K562 (cell line): ENCODE measurements around the gene ZNF391. TPM values are rescaled to one million over a fixed set of nuclear protein-coding genes. Genes with fewer than 3 reads are reported as not detected.

Experiments
- ATAC-seq: fragments of 200-7000 bp; cut with Tn5 transposase; 3 replicates; pipeline ENCODE4 v1.9.1; 2020; ENCODE audit warnings: moderate library complexity
- BruUV-seq: library from RNA; stranded (reverse); fragments of 400-500 nt; replicated peaks from 2 replicates; lab custom pipeline; 2021; lab: Mats Ljungman, UMichigan
- CTCF ChIA-PET: fragments of 300-600 bp; formaldehyde crosslinking; extraction: SDS; loops from one replicate; lab custom pipeline; 2021; ENCODE audit warnings: low intra/inter-chr PET ratio; lab: Yijun Ruan, JAX
- POLR2A ChIA-PET: fragments of 300-600, 350-650 bp; sonication (Branson Sonifier 250); formaldehyde crosslinking; extraction: SDS; loops from one replicate; lab custom pipeline; 2021; ENCODE audit warnings: antibody characterized with exemption, inconsistent platforms; lab: Yijun Ruan, JAX
- DNase-seq, 4 experiments: peaks; one replicate each; pipeline versions ENCODE4 v3.0.0 to v3.0.0-alpha.2; 2011 to 2018; ENCODE audit warnings: low spot score in 3 of 4, mixed read lengths in 3 of 4; ENCODE audit errors: extremely low read depth in 1 of 4
- FAIRE-seq: peaks from 2 replicates; lab custom pipeline; 2011; peaks lifted over from hg19 to GRCh38; lab: Jason Lieb, UNC
- H2AFZ ChIP-seq: 2 replicates; pipeline ENCODE4 v1.6.0; 2011; ENCODE audit warnings: low read depth, low read length, control low read depth, inconsistent platforms
- H3K27ac ChIP-seq: fragments of 200-600 bp; 3 replicates; pipeline ENCODE4 v1.8.0; 2011; ENCODE audit warnings: low read depth, mild to moderate bottlenecking, control low read depth, inconsistent platforms, low read length, moderate library complexity, mixed read lengths; ENCODE audit errors: extremely low read depth
- H3K27me3 ChIP-seq, 2 experiments: fragments of 300-600 bp in 1 of 2; 2 replicates in 1 of 2; 3 replicates in 1 of 2; pipeline versions ENCODE4 v1.6.0 to v1.8.0; 2011; ENCODE audit warnings: inconsistent platforms in 2 of 2, low read length in 2 of 2, mild to moderate bottlenecking in 1 of 2, mixed read lengths in 1 of 2, moderate library complexity in 1 of 2; ENCODE audit not compliant: control insufficient read depth in 2 of 2, insufficient read depth in 2 of 2
- H3K36me3 ChIP-seq: fragments of 300-600 bp; 3 replicates; pipeline ENCODE4 v1.8.0; 2011; ENCODE audit warnings: mild to moderate bottlenecking, low read length, inconsistent platforms; ENCODE audit not compliant: control insufficient read depth, insufficient read depth
- H3K4me1 ChIP-seq, 2 experiments: fragments of 200-600 bp in 1 of 2; replicated peaks in 1 of 2; 2 replicates in 1 of 2; 3 replicates in 1 of 2; pipeline versions ENCODE4 v1.5.1 to v1.8.0; 2011; ENCODE audit warnings: inconsistent platforms in 2 of 2, low read length in 2 of 2, mild to moderate bottlenecking in 1 of 2, mixed read lengths in 1 of 2, moderate library complexity in 1 of 2; ENCODE audit not compliant: control insufficient read depth in 2 of 2, insufficient read depth in 2 of 2
- H3K4me2 ChIP-seq: 2 replicates; pipeline ENCODE4 v1.6.1; 2011; ENCODE audit warnings: low read length, control low read depth, inconsistent platforms, mixed read lengths; ENCODE audit not compliant: insufficient read depth
- H3K4me3 ChIP-seq: fragments of 200-600 bp; sonication (generic), shearing (Covaris generic); 2 replicates; pipeline ENCODE4 v1.5.1; 2016; ENCODE audit warnings: control low read depth, inconsistent platforms
- H3K79me2 ChIP-seq: fragments of 200-600 bp; 3 replicates; pipeline ENCODE4 v1.8.0; 2011; ENCODE audit warnings: low read length, inconsistent platforms; ENCODE audit not compliant: control insufficient read depth, insufficient read depth
- H3K9ac ChIP-seq, 2 experiments: 2 replicates each; pipeline versions ENCODE4 v1.6.0 to v1.6.1; 2011; ENCODE audit warnings: low read depth in 2 of 2, low read length in 2 of 2, control low read depth in 1 of 2, inconsistent platforms in 1 of 2, mild to moderate bottlenecking in 1 of 2, mixed read lengths in 1 of 2; ENCODE audit not compliant: insufficient read depth in 1 of 2
- H3K9me1 ChIP-seq: one replicate; pipeline ENCODE4 v1.6.0; 2011; ENCODE audit warnings: inconsistent platforms, mild to moderate bottlenecking, low read length, moderate library complexity; ENCODE audit not compliant: control insufficient read depth, insufficient read depth
- H3K9me3 ChIP-seq: replicated peaks from 2 replicates; pipeline ENCODE4 v1.5.1; 2011; ENCODE audit warnings: low read depth, low read length, inconsistent platforms; ENCODE audit not compliant: control insufficient read depth, insufficient read depth
- H4K20me1 ChIP-seq: replicated peaks from 2 replicates; pipeline ENCODE4 v1.6.1; 2011; ENCODE audit warnings: low read length, inconsistent platforms, mixed read lengths; ENCODE audit not compliant: control insufficient read depth, insufficient read depth
- NCOA4 ChIP-seq: fragments of 450-650 bp; IDR thresholded peaks from 2 replicates; pipeline ENCODE4 v1.6.1; 2018; ENCODE audit warnings: mild to moderate bottlenecking; ENCODE audit not compliant: partially characterized antibody
- SMAD2 ChIP-seq: fragments of 150-350 bp; IDR thresholded peaks from 2 replicates; pipeline ENCODE4 v1.6.1; 2014; ENCODE audit warnings: low read depth, mild to moderate bottlenecking, low read length
- SMARCB1 ChIP-seq: IDR thresholded peaks from 2 replicates; pipeline ENCODE4 v1.6.1; 2011; ENCODE audit warnings: improper control_type of control experiment, low read depth; ENCODE audit not compliant: insufficient read length
- TOE1 ChIP-seq, 2 experiments: fragments of 450-650 bp in 1 of 2; sonication (generic) in 1 of 2; formaldehyde crosslinking in 1 of 2; IDR thresholded peaks; 2 replicates each; pipeline versions ENCODE4 v1.7.1 to v1.8.0; 2016 to 2022; ENCODE audit warnings: borderline replicate concordance in 2 of 2, mild to moderate bottlenecking in 2 of 2, antibody characterized with exemption in 1 of 2, inconsistent platforms in 1 of 2, low read depth in 1 of 2, missing genetic modification reagents in 1 of 2, moderate library complexity in 1 of 2
- ZNF778 ChIP-seq: fragments of 450-650 bp; formaldehyde crosslinking; IDR thresholded peaks from 2 replicates; pipeline ENCODE4 v1.4.0; 2020; ENCODE audit warnings: mild to moderate bottlenecking, moderate library complexity
- WGBS: fragments of 100-300 bp; shearing (Covaris generic); methylation state at CpG from one replicate; pipeline ENCODE4 v1.1.6; 2016; ENCODE audit warnings: low coverage, mixed read lengths; ENCODE audit not compliant: insufficient coverage; ENCODE audit errors: missing lambda C conversion rate; 5-methylcytosine and 5-hydroxymethylcytosine counted together
- in situ Hi-C: fragments of 300-500 bp; cut with MboI; formaldehyde crosslinking; loops from 4 replicates; pipeline ENCODE4 v1.15.0; 2018; ENCODE audit warnings: inconsistent platforms, mixed read lengths
- intact Hi-C: fragments of 100-400 bp; cut with micrococcal nuclease; formaldehyde crosslinking; loops from 2 replicates; pipeline ENCODE4 v1.14.2; 2022
- polyA plus RNA-seq, 8 experiments: library from polyadenylated mRNA; depleted of rRNA in 4 of 8; stranded (reverse) in 5 of 8; unstranded in 3 of 8; fragments of >200 nt; fragmentation: Nextera tagmentation in 2 of 8; fragmentation: Illumina TruSeq in 1 of 8; extraction: Ambion mirVana in 2 of 8; extraction: Trizol in 1 of 8; gene quantifications; 2 replicates each; pipeline versions ENCODE4 v1.2.1 to v1.2.3, GENCODE V29; 2011 to 2014; ENCODE audit warnings: inconsistent platforms in 1 of 8, missing spikeins in 1 of 8
- total RNA-seq, 7 experiments: library from RNA; depleted of rRNA in 6 of 7; stranded (reverse); fragments of >200 nt in 6 of 7; fragmentation: Illumina TruSeq in 2 of 7; extraction: Trizol in 2 of 7; gene quantifications; 2 replicates each; pipeline versions ENCODE4 v1.2.1 to v1.2.3, GENCODE V29; 2011 to 2021; ENCODE audit warnings: low replicate concordance in 1 of 7
- TF ChIP-seq, protein P1 (sequence below): fragments of 250-450 bp; sonication (Bioruptor Pico); IDR thresholded peaks from 2 replicates; pipeline ENCODE4 v1.4.0; 2020; ENCODE audit warnings: mild to moderate bottlenecking, moderate library complexity, borderline replicate concordance
- TF ChIP-seq, protein P2 (sequence below): IDR thresholded peaks from 2 replicates; pipeline ENCODE4 v1.6.1; 2016; ENCODE audit warnings: missing genetic modification characterization, missing compliant biosample characterization

ZNF391 gene
- total and polyA plus RNA-seq, 9 of the 15 experiments (the other 6 are each of a cell fraction or from before 2014, with no cell fraction given), result 2.3 to 10.1 (median 5.8) TPM

DNA sequence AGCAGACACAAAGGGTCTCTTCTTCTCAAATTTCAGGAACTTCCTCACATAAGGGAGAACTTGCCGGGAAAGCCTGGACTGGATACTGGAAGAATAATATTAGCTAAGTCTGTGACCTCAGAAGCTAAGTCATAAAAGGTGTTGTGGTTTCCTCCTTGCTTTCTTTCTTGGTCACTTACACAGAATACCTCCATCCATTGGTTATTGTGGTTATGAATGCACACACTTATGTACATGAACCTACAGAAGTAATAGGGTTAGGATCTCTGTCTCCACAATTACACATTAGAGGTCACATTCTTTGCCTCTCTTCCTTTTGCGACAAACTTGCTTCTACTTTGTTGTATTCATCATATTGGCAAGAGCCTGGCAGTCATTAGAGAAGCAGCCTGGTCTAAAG, 40.4 kb downstream of the ZNF391 start:
- no peak overlapping the region for H3K9ac ChIP-seq
- no peaks in the 10 kb centered on the region for H3K9me3 ChIP-seq
- H2AFZ ChIP-seq, result no peak overlapping the region
- CTCF ChIA-PET, result no interaction called here
- H3K4me3 ChIP-seq, result no peak overlapping the region
- BruUV-seq, result no TSS peak
- no peaks in the 10 kb centered on the region for H3K79me2 ChIP-seq
- no peak overlapping the region for H3K4me2 ChIP-seq
- POLR2A ChIA-PET, result interaction anchor here (0.8 kb wide), 1 partner anchor 22 kb away, joined by 3 read pairs; no protein-coding TSS in a partner anchor
- in situ Hi-C loops (no loop called here), intact Hi-C loops (no loop called here)
- no peaks in the 10 kb centered on the region for H3K36me3 ChIP-seq
- 5% methylated on average over 2 of the region's 2 CpGs for WGBS
- ATAC-seq, result no peak
- H4K20me1 ChIP-seq, result no peaks in the 10 kb centered on the region
- no peak for FAIRE-seq
- TF ChIP-seq, protein P1, sequence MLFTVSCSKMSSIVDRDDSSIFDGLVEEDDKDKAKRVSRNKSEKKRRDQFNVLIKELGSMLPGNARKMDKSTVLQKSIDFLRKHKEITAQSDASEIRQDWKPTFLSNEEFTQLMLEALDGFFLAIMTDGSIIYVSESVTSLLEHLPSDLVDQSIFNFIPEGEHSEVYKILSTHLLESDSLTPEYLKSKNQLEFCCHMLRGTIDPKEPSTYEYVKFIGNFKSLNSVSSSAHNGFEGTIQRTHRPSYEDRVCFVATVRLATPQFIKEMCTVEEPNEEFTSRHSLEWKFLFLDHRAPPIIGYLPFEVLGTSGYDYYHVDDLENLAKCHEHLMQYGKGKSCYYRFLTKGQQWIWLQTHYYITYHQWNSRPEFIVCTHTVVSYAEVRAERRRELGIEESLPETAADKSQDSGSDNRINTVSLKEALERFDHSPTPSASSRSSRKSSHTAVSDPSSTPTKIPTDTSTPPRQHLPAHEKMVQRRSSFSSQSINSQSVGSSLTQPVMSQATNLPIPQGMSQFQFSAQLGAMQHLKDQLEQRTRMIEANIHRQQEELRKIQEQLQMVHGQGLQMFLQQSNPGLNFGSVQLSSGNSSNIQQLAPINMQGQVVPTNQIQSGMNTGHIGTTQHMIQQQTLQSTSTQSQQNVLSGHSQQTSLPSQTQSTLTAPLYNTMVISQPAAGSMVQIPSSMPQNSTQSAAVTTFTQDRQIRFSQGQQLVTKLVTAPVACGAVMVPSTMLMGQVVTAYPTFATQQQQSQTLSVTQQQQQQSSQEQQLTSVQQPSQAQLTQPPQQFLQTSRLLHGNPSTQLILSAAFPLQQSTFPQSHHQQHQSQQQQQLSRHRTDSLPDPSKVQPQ, result no peak
- TF ChIP-seq ZNF778 (CRISPR knock-in tag), result no peak
- no peak for TF ChIP-seq SMAD2
- TF ChIP-seq, all 486 proteins: peak for 0
- no peaks in the 10 kb centered on the region for H3K27me3 ChIP-seq
- H3K9me1 ChIP-seq, result no peaks in the 10 kb centered on the region
- H3K27ac ChIP-seq, result no peak overlapping the region
- H3K4me1 ChIP-seq, result no peaks in the 10 kb centered on the region
- no peak for DNase-seq

- CTCF ChIA-PET, result no interaction called here
- TF ChIP-seq NCOA4 (no peak), TOE1 (IDR thresholded peaks at IDR 0.05; ENCODE audit: borderline replicate concordance) (no peak), TOE1 (CRISPR knock-in tag; IDR thresholded peaks at IDR 0.05; ENCODE audit: borderline replicate concordance, low read depth) (no peak), SMARCB1 (no peak)
- TF ChIP-seq, protein P2, sequence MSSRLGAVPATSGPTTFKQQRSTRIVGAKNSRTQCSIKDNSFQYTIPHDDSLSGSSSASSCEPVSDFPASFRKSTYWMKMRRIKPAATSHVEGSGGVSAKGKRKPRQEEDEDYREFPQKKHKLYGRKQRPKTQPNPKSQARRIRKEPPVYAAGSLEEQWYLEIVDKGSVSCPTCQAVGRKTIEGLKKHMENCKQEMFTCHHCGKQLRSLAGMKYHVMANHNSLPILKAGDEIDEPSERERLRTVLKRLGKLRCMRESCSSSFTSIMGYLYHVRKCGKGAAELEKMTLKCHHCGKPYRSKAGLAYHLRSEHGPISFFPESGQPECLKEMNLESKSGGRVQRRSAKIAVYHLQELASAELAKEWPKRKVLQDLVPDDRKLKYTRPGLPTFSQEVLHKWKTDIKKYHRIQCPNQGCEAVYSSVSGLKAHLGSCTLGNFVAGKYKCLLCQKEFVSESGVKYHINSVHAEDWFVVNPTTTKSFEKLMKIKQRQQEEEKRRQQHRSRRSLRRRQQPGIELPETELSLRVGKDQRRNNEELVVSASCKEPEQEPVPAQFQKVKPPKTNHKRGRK (tag), result peak; percentile 80
These were observed 45.2 kb downstream of the ZNF391 start for GRCh38 chr6:27433714-27434113.

More at GRCh38 chr6:27433714-27434113, 45.2 kb downstream of the ZNF391 start:
- no peak overlapping the region for H3K4me3 ChIP-seq
- in situ Hi-C loops (no loop called here), intact Hi-C loops (no loop called here)
- no peak overlapping the region for H2AFZ ChIP-seq
- POLR2A ChIA-PET, result no interaction called here
- H3K9me1 ChIP-seq, result no peaks in the 10 kb centered on the region
- no peak overlapping the region for H3K27ac ChIP-seq
- no peak for ATAC-seq
- H4K20me1 ChIP-seq, result no peaks in the 10 kb centered on the region
- no peak overlapping the region for H3K9ac ChIP-seq
- WGBS, result 5% methylated on average over 1 of the region's 1 CpG
- H3K9me3 ChIP-seq, result no peaks in the 10 kb centered on the region
- FAIRE-seq, result no peak
- no peaks in the 10 kb centered on the region for H3K4me1 ChIP-seq
- H3K36me3 ChIP-seq, result no peaks in the 10 kb centered on the region
- DNase-seq, result no peak
- H3K4me2 ChIP-seq, result no peak overlapping the region
- H3K27me3 ChIP-seq, result no peaks in the 10 kb centered on the region
- no TSS peak for BruUV-seq
- H3K79me2 ChIP-seq, result no peaks in the 10 kb centered on the region
